Peyer's patch (tissue), 4 donors: ENCODE measurements around the gene HOMEZ. TPM values are rescaled to one million over a fixed set of nuclear protein-coding genes. Genes with fewer than 3 reads are reported as not detected.

ENCODE experiments used
- DNase-seq, 3 donors: peaks; one replicate each; pipeline ENCODE4 v3.0.0-alpha.2; 2017 to 2019
- H3K27ac ChIP-seq, 4 donors: fragments of 200-600 bp; sonication (generic); one replicate each; pipeline ENCODE4 v1.5.1; 2016 to 2019
- H3K27me3 ChIP-seq, 2 donors: fragments of 200-600 bp; sonication (generic); one replicate each; pipeline ENCODE4 v1.5.1; 2019
- H3K36me3 ChIP-seq, 3 donors: fragments of 200-600 bp; sonication (generic); one replicate each; pipeline ENCODE4 v1.5.1; 2016 to 2019
- H3K4me1 ChIP-seq, 4 donors: fragments of 200-600 bp; sonication (generic); one replicate each; pipeline ENCODE4 v1.5.1; 2016 to 2019
- H3K4me3 ChIP-seq, 4 donors: fragments of 200-600 bp; sonication (generic); 1 replicate in 3 of 4; 2 replicates in 1 of 4; pipeline ENCODE4 v1.5.1; 2016 to 2019; ENCODE audit warnings: mild to moderate bottlenecking in 1 of 4
- H3K9me3 ChIP-seq, 4 donors: fragments of 200-600 bp; sonication (generic); one replicate each; pipeline ENCODE4 v1.5.1; 2016 to 2019; ENCODE audit warnings: mild to moderate bottlenecking in 1 of 4
- POLR2A ChIP-seq, 2 donors: fragments of 450-650 bp; IDR thresholded peaks; one replicate each; pipeline ENCODE4 v1.5.1; 2017; ENCODE audit warnings: antibody characterized with exemption in 2 of 2, mild to moderate bottlenecking in 2 of 2, moderate library complexity in 2 of 2
- total RNA-seq, 4 donors: library from RNA; depleted of rRNA; stranded (reverse); fragments of >200 nt; gene quantifications; one replicate each; pipeline ENCODE4 v1.1.0, GENCODE V29; 2016
- TF ChIP-seq, protein P1 (sequence below), 6 experiments: fragments of 450-650 bp in 4 of 6; fragments of 200-600 bp in 2 of 6; sonication (generic) in 1 of 6; IDR thresholded peaks; one replicate each; pipeline ENCODE4 v1.5.1; 2017 to 2019; ENCODE audit warnings: antibody characterized with exemption in 6 of 6, mild to moderate bottlenecking in 3 of 6, moderate library complexity in 1 of 6

The HOMEZ gene
- total RNA-seq, 4 donors from 2014 or later: 10.5 to 23.9 (median 15.0) TPM

DNA sequence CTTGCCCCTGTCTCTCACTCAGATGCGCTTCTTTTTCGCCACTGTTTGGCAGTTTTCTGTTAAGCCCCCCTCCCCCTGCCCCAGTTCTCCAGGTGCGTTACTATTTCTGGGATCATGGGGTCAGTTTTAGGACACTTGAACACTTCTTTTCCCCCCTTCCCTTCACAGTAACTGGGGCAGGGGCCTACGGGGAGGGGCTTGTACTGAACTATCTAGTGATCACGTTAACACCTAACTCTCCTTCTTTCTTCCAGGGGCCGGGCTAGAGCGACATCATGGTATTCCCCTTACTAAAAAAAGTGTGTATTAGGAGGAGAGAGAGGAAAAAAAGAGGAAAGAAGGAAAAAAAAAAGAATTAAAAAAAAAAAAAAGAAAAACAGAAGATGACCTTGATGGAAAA is 39.1 kb upstream of the HOMEZ start:
- no peak overlapping the region for H3K4me3 ChIP-seq
- TF ChIP-seq POLR2A (IDR thresholded peaks at IDR 0.05): no peak
- TF ChIP-seq, protein P1, sequence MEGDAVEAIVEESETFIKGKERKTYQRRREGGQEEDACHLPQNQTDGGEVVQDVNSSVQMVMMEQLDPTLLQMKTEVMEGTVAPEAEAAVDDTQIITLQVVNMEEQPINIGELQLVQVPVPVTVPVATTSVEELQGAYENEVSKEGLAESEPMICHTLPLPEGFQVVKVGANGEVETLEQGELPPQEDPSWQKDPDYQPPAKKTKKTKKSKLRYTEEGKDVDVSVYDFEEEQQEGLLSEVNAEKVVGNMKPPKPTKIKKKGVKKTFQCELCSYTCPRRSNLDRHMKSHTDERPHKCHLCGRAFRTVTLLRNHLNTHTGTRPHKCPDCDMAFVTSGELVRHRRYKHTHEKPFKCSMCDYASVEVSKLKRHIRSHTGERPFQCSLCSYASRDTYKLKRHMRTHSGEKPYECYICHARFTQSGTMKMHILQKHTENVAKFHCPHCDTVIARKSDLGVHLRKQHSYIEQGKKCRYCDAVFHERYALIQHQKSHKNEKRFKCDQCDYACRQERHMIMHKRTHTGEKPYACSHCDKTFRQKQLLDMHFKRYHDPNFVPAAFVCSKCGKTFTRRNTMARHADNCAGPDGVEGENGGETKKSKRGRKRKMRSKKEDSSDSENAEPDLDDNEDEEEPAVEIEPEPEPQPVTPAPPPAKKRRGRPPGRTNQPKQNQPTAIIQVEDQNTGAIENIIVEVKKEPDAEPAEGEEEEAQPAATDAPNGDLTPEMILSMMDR (IDR thresholded peaks at IDR 0.05): no peak
- no peak overlapping the region for H3K27ac ChIP-seq
- peaks cover 0 to 20% (median 11%) of the 10 kb centered on the region in 4 donors for H3K4me1 ChIP-seq
- no peaks in the 10 kb centered on the region for H3K9me3 ChIP-seq
- DNase-seq: no peak
- peaks cover 0 to 27% (median 0%) of the 10 kb centered on the region in 3 donors for H3K36me3 ChIP-seq
- H3K27me3 ChIP-seq: no peaks in the 10 kb centered on the region

DNA sequence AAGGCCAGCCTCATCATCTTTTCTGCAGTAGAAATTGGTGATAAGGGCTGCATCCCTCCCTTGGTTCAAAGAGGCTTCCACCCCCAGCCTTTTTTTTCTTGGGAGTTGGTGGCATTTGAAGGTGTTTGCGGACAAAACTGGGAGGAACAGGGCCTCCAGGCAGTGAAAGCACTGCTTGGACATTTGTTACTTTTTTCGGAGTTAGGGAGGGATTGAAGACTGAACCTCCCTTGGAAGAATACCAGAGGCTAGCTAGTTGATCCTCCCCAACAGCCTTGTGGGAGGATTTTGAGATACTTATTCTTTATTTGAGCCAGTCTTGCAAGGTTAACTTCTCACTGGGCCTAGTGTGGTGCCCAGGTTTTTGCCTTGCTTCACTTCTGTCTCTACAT is 38.5 kb upstream of the HOMEZ start:
- Histone ChIP-seq H3K36me3 (peaks cover 0 to 27% (median 0%) of the 10 kb centered on the region in 3 donors), H3K27ac (no peak overlapping the region), H3K27me3 (no peaks in the 10 kb centered on the region), H3K4me3 (no peak overlapping the region), H3K9me3 (no peaks in the 10 kb centered on the region), H3K4me1 (peaks cover 0 to 20% (median 11%) of the 10 kb centered on the region in 4 donors)
- TF ChIP-seq, protein P1 (IDR thresholded peaks at IDR 0.05): no peak
- no peak for TF ChIP-seq POLR2A (IDR thresholded peaks at IDR 0.05)
- DNase-seq: no peak

DNA sequence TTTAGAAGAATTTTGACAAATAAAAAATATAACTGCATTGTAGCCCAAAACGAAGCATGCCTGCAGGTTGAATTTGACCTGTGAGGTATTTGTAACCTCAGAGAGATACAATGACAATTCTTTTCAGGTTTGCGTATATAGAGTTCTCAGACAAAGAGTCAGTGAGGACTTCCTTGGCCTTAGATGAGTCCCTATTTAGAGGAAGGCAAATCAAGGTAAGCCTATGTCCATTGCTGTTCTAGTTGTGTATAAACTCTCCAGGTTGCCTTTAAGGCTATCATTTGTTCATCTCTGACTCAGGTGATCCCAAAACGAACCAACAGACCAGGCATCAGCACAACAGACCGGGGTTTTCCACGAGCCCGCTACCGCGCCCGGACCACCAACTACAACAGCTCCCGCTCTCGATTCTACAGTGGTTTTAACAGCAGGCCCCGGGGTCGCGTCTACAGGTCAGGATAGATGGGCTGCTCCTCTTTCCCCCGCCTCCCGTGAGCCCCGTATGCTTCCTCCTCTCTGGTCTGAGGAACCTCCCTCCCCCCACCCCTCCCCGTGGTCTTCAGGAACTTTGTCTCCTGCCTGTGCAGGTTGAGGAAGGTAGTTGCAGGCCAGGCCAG is 38.0 kb upstream of the HOMEZ start:
- H3K27ac ChIP-seq: no peak overlapping the region
- no peak for TF ChIP-seq POLR2A (IDR thresholded peaks at IDR 0.05)
- no peaks in the 10 kb centered on the region for H3K9me3 ChIP-seq
- peaks cover 0 to 20% (median 11%) of the 10 kb centered on the region in 4 donors for H3K4me1 ChIP-seq
- DNase-seq: no peak
- H3K36me3 ChIP-seq: peaks cover 0 to 27% (median 0%) of the 10 kb centered on the region in 3 donors
- H3K27me3 ChIP-seq: no peaks in the 10 kb centered on the region
- H3K4me3 ChIP-seq: no peak overlapping the region

DNA sequence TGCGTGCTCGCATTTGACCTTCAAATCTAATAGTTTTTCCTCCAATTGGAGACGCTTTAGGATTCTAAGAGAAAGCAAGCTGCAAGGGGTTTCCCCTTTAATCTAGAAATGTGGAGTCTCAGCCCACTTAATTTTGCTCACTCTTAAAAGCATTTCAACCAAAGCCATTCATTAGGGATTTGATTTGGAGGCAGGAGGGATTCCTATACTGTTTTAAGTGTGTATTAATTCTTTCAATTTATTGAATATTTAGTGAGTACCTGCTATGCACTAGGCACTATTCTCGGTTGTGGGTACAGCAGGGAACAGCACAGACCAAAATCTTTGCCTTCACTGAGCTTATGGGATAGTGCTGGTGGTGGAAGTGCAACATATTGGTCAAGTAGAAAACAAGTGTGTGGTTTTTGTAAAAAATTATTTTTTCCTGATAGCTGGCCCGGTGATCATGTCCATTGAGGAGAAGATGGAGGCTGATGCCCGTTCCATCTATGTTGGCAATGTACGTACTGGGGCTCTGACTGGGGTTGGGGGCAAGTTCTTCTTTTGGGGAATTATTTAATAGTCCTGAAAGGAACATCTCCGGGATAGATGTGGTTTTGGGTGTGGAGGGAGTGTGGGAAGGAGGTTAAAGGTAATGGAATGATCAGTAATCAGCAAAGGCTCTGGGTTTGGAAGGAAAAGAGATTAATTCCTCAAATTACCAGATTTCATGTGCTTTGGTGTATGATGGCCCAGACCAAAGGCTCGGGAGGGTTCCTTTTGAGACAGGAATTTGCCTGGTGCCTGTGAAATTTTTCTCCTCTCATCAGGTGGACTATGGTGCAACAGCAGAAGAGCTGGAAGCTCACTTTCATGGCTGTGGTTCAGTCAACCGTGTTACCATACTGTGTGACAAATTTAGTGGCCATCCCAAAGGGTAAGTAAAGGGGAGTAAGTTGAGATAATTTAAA is 36.9 kb upstream of the HOMEZ start:
- H3K9me3 ChIP-seq: no peaks in the 10 kb centered on the region

DNA sequence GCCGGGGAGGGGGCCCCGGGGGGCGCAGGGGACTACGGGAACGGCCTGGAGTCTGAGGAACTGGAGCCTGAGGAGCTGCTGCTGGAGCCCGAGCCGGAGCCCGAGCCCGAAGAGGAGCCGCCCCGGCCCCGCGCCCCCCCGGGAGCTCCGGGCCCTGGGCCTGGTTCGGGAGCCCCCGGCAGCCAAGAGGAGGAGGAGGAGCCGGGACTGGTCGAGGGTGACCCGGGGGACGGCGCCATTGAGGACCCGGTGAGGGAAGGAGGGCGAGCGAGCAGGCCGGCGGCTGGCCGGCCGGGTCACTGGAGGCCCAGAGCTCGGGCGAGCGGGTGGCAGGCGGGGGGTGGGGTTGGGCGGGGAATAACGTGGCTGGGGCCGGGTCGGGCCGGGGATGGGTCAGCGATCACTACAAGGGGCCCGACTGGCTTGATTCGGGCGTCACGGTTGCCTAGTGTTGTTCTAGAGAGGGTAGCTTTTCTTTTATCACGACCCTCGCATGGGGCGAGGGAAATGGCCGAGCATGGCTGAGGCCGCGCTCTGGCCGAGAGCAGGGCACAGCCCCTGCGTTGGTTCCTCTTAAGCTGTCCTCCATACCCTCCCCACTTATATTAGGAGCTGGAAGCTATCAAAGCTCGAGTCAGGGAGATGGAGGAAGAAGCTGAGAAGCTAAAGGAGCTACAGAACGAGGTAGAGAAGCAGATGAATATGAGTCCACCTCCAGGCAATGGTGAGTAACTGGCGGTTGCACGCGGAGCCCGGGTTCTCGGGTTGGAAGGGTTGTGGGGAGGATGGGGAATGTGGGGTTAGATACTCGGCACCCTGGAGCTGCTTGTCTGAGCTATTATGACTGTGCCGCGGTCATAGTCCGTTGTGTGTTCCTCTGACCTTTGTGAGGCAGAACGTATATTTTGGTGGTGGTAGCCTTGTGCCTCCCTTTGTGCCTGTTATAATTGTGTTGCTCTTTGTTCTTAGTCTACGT is 35.9 kb upstream of the HOMEZ start:
- TF ChIP-seq, protein P1 (IDR thresholded peaks at IDR 0.05): no peak
- TF ChIP-seq POLR2A (IDR thresholded peaks at IDR 0.05): peak; percentile 40 to 59
- Histone ChIP-seq H3K27me3 (no peaks in the 10 kb centered on the region), H3K4me1 (peaks cover 0 to 20% (median 11%) of the 10 kb centered on the region in 4 donors), H3K9me3 (no peaks in the 10 kb centered on the region), H3K36me3 (peaks cover 0 to 27% (median 0%) of the 10 kb centered on the region in 3 donors), H3K27ac (peak overlapping the region; percentile 94 to 99 (median 96)), H3K4me3 (peak overlapping the region; percentile 94 to 100 (median 98))
- DNase-seq: peak; percentile 27 to 78 (median 76)

More for the DNA sequence above, 36.9 kb upstream of the HOMEZ start:
- TF ChIP-seq, protein P1 (IDR thresholded peaks at IDR 0.05): no peak
- no peak for TF ChIP-seq POLR2A (IDR thresholded peaks at IDR 0.05)
- Histone ChIP-seq H3K4me3 (peak overlapping the region; percentile 94 to 100 (median 98)), H3K36me3 (peaks cover 0 to 27% (median 0%) of the 10 kb centered on the region in 3 donors), H3K4me1 (peaks cover 0 to 20% (median 11%) of the 10 kb centered on the region in 4 donors), H3K27ac (peak overlapping the region; percentile 94 to 99 (median 96)), H3K27me3 (no peaks in the 10 kb centered on the region)
- DNase-seq: no peak
